ENCODE measurements around the gene LYPD8. TPM values are rescaled to one million over a fixed set of nuclear protein-coding genes. Genes with fewer than 3 reads are reported as not detected.
"Not testable (repeated sequence)": the region's sequence is repeated elsewhere in the genome, so short reads cannot be mapped to it uniquely, and the experiment has no call there.

The LYPD8 gene, protein sequence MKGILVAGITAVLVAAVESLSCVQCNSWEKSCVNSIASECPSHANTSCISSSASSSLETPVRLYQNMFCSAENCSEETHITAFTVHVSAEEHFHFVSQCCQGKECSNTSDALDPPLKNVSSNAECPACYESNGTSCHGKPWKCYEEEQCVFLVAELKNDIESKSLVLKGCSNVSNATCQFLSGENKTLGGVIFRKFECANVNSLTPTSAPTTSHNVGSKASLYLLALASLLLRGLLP
- total RNA-seq: not detected in 2 replicates

DNA sequence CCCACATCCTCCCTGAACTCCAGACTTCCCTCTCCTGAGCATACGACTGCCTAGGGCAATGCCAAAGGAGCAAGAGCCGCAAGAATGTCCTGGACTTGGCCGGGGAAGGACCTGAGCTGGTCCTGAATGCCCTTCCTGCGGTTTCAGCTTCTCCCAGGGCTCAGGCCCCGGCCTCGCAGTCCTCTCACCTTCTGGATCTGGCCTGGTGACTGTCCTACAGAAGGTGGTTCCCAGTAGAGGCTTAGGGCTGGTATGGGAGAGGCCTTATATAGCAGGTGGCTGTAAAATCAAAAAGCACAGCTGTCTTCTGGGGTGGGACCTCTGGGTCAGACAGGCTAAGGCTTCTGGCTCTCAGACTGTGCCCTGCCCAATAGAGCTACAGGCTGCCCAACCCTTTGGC, at the start of gene LYPD8:
Gene LYPD8 (minus strand): TSS at position 243 of the 400 bp plus-strand sequence. CDS start 4,678 bp downstream, outside the sequence.
- no peak for DNase-seq (ENCODE audit: low read depth in 2 of 2)

DNA sequence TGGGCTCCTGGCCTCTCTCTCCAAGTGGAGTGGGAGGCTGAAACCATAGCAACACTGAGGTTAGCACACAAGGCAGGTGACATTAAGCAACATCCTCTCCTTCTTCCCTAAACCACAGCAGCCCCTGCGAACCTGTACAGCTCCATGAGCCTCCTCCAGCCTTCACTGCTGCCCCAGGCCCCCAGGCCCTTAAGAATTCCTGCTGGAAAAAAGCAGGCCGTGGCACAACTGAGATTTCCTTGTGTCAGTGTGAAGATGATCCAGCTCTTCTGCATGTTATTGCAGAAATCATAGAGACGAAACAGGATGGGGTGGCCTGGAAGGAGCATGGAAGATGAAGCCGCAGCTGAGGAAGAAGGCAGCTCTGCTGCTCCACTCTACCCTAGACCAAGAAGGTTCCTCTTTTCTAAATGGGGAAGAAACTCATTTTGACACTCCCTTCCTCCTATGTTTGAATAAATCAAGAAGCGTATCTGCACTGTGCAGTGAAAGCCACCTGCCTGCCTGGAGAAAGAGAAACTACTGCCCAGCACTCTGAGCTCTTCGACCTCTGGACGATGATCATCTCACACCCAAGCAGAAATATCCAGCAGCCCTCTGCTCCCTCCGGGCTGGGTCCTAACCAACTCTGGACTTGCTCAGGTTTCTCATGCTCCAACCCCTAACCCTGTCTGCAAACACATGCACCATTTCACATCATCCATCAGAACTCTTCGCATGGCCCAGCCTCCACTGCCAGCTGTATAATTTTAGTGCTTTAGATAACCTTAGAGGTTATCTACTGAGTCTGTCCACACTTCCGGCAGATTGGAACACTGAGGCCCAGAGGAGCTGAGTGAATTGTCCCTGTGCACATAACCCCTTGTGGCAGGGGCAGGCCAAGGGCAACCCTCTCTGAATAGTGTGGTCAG, 49.5 kb upstream of the LYPD8 start:
- DNase-seq (ENCODE audit: low read depth in 2 of 2): no peak

DNA sequence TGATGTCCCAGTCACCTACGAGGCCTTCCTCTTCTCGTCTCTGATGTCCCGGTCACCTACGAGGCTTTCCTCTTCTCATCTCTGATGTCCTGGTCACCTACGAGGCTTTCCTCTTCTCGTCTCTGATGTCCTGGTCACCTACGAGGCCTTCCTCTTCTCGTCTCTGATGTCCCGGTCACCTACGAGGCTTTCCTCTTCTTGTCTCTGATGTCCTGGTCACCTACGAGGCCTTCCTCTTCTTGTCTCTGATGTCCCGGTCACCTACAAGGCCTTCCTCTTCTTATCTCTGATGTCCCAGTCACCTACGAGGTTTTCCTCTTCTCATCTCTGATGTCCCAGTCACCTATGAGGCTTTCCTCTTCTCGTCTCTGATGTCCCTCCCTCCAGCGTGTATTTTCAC, 47.9 kb upstream of the LYPD8 start:
- not testable (repeated sequence) for DNase-seq (ENCODE audit: low read depth in 2 of 2)

DNA sequence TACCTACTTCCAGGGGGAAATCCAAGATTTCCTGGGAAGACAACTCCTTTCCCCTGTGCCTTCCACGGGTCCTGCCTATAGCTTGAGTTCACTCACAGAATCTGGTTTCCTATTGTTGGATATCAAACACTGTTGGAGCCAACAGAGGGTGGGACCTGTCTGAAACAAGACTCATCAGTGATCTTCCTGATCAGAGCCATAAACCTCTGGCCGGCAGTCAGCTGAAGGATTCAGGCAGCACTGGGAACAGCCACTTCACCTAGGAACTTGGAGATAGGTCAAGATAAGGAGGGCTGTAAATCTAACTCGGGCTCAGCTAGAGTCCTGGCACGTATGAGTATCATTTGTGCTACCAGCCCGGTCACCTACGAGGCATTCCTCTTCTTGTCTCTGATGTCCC, 46.9 kb upstream of the LYPD8 start:
- no peak for DNase-seq (ENCODE audit: low read depth in 2 of 2)

DNA sequence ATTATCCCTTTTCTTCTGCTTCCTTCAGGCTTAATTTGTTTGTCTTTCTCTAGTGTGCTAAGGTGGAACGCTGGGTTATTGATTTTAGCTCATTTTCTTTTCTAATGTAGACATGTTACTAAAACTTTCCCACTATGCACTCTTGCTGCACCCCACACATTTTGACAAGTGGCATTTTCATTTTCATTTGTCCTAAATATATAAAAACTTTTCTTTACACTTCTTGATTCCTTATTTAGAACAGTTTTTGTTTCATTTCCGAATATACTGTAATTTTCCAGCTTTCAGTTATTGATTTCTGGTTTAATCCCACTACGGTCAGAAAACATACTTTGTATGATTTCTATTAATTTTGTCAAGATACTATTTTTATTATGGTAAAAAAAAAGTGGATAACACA, 44.9 kb upstream of the LYPD8 start:
- no peak for DNase-seq (ENCODE audit: low read depth in 2 of 2)

DNA sequence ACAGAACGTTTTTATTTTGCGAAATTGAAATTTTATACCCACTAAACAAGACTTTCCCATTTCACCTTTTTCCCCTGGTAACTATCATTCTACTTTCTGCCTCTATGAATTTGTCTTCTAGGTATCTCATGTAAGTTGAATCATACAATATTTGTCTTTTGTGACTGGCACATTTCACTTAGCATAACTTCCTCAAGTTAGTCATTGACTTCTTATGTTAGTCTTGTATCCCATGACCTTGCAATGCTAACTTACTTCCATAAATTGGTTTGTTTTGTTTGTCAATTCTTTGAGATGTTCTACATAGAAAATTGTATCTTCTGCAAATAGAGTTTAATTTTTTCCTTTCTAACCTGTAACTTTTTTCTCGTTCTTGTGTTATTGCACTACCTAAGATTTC, 43.2 kb upstream of the LYPD8 start:
- DNase-seq (ENCODE audit: low read depth in 2 of 2): no peak

DNA sequence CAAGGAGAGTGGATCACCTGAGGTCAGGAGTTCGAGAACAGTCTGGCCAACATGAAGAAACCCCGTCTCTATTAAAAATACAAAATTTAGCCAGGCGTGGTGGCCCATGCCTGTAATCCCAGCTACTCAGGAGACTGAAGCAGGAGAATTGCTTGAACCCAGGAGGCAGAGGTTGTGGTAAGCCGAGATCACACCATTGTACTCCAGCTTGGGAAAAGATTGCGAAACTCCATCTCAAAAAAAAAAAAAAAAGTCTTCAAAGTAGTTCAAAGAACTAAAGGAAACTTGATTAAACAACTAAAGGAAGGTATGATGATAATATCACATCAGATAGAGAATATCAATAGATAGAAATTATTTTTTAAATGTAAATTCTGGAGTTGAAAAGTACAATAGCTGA, 39.1 kb upstream of the LYPD8 start:
- not testable (repeated sequence) for DNase-seq (ENCODE audit: low read depth in 2 of 2)

DNA sequence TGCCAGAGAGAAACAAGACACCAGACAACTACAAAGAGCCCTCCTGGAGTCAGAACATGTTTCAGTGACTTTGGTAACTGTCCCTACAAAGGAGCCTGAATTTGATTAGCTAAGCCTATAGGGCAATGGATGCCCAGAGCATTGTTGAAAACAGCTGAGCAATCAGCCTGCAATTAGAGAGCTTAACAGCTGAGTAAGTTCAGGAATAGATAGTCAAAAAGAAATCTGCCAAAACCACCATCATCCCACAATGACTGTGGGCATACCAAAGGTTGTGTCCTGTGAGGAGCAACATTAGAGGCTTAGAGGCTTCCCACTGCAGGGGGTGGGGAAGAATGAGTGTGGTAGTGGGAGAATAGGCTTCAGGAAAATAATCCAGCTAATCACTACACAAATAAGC, 38.0 kb upstream of the LYPD8 start:
- no peak for DNase-seq (ENCODE audit: low read depth in 2 of 2)

DNA sequence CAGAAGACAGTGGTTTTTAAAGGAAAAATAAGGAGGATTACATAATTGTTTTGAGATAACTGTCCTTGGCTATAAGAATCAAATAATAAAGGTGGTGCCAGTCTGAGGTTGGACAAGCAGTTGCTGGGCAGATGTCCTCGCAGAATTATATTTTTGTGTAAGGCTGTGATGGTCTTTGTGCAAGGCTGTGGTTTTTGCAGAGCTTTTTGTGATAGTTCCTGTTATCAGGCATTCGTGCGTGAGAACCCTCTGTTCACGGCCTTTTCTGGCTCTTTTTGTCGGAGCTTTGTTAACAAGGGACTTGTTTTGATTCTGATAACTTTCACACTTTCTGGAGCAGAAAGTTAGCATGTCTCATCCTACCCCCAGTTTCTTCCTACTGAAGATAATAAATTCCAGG, 36.8 kb upstream of the LYPD8 start:
- no peak for DNase-seq (ENCODE audit: low read depth in 2 of 2)

DNA sequence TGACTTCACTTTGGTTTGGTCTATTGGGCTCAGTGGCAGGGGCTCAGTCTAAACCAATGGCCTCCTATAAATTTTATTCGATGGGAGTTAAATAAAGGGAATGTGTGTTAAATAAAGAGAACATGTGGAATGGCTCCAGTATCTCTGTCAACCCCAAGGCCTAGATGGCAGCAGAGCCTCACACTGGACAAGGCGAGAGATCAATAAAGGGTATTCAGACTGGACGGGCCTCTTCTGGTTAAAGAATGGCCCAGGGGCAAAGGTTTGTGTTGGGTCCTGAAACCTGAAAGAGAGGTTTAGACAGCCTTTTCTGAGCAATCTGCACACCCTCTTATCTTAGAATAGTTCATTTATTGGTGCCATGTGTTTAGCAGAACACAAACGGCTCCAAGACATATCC, 35.5 kb upstream of the LYPD8 start:
- no peak for DNase-seq (ENCODE audit: low read depth in 2 of 2)

DNA sequence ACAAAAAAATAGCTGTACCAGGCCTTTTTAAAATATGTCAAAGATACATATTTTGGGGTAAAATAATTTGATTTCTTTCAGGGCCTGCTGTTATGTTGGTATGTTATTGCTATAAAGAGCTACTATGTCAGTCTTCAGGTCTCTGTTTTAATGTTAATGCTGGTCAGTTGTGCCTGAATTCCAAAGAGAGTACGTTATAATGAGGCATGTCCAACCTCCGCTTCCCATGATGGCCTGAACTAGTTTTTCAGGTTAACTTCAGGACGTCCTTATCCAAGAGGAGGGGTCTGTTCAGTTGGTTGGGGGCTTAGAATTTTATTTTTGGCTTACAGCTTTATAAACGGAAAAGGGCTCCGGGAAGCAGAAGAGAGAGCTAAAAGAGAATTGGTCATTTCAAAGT, 34.9 kb upstream of the LYPD8 start:
- DNase-seq (ENCODE audit: low read depth in 2 of 2): no peak

DNA sequence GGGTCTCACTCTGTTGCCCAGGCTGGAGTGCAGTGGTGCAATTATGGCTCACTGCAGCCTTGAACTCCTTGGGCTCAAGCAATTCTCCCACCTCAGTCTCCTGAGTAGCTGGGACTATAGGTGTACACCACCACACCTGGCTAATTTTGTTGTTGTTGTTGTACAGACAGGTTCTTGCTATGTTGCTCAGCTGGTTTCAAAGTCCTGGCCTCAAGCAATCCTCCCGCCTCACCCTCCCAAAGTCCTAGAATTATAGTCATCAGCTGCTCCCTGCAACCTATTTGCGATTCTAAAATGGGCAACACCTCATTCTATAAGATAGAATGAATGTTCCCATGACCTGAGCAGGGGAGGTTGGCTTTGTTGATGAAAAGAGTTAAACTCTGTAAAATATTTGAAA, 33.8 kb upstream of the LYPD8 start:
- not testable (repeated sequence) for DNase-seq (ENCODE audit: low read depth in 2 of 2)

DNA sequence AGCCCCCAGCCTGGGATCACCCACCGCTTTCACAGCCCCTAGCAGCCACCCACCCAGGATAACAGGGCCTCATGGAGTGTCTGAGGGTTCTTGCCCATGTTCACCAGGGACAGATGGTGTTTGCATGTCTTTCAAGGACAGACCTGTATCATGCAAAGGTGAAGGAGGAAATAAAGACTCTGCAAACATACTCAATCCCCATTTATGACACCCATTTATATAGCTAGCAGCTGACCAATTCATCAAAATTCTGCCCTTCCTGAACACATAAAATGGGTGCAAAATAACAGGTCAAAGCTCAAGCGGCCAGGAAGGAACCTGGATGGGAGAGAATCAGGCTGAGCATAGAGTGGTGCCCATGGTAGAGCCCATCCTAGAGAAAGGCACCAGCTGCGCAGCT, 32.8 kb upstream of the LYPD8 start:
- DNase-seq (ENCODE audit: low read depth in 2 of 2): no peak

DNA sequence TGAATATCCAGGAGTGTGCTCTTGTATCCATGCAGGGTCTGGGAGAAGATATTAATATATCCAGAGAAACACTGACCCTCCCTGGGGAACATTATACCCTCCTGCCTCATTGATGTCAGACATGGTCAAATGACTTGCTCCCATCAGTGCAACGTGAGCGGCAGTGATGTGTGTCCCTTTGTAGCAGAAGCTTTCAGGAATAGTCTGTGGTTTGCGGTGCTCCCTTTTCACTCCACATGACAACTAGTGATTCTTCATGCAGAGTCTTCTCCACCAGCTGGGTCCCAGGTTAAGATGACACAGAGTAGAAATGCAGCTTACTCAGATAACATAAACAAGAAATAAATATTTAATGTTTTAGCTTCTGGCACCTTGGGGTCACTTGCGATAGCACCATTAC, 31.9 kb upstream of the LYPD8 start:
- DNase-seq (ENCODE audit: low read depth in 2 of 2): no peak

DNA sequence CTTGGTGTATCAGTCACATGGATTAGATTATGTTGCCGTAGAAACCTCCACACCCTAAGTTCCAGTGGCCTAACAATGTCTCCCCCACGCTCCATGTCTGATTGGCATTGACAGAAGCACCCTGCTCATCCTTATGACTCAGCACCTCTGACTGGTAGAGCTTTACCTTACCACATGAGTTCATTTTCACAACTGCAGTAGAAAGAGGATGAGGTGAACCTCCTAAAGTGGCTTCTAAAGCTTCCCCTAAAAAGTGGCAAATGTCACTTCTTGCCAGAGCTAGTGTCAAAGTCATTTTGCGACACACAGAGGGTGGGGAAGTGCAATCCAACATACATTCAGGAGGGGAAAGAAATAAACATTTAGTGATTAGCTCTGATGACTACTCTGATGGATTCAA, 30.6 kb upstream of the LYPD8 start:
- no peak for DNase-seq (ENCODE audit: low read depth in 2 of 2)

DNA sequence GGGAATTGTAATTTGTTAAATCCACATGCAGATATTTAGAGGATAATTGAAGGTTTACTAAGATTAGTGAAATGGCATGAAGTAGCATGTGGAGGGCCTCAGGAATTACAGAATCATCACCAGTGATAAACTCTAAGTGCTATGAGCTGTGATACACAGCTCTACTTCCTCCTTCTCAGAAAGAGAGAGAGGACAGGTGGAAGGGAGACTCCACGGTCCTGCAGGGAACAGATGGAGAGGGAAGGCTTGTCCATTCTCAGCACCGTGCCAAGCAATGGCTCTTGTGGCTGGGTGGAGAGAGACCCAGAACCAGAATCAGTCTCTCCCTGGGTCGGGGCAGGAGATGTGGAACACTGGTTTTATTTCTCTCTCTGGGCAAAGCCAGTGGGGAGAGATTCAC, 27.8 kb upstream of the LYPD8 start:
- DNase-seq (ENCODE audit: low read depth in 2 of 2): no peak

DNA sequence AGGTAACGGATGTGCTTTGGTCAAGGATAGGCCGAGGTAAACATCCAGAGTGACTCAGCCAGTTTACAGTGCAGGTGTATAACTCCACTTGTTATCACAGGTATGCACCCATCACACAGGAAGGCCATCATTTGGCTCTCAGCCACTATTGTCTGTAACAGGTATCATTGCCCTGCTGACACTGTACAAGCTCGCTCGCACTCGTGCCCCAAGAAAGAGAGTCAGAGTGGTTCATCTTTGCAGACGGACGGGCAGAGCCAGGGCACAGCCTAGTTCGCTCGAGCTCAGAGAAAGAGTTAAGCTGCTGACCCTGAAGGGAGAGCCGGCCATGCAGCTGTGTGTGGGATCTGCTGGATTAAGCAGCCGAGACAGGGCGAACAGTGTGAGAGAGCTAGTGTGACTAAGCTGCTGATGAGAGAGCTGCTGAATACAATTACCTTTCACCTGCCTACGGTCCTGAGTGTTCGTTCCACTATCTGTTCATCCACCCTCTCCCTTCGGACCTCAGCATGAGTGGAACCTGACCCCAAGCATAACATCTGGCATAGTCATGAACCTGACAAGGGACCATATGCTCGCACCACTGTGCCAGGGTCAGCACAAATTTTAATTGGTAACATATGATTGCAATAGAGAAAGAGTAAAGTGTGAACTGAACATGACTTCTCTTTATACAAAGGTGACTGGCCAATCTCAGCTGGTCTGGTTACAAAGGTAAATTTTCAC, 27.0 kb upstream of the LYPD8 start:
- DNase-seq (ENCODE audit: low read depth in 2 of 2): no peak

DNA sequence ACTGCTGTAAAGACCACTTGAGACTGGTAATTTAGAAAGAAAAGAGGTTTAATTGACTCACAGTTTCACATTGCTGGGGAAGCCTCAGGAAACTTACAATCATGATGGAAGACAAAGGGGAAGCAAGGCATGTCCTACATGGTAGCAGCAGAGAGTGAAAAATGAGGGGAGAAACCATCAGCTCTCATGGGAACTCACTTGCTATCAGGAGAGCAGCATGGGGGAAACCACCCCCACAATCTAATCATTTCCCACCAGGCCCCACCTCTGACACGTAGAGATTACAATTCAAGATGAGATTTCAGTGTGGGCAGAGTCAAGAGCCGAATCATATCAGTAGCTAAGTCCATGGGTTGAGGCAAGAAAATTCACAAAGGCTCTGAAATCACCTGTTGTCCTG, 23.8 kb upstream of the LYPD8 start:
- DNase-seq (ENCODE audit: low read depth in 2 of 2): no peak

DNA sequence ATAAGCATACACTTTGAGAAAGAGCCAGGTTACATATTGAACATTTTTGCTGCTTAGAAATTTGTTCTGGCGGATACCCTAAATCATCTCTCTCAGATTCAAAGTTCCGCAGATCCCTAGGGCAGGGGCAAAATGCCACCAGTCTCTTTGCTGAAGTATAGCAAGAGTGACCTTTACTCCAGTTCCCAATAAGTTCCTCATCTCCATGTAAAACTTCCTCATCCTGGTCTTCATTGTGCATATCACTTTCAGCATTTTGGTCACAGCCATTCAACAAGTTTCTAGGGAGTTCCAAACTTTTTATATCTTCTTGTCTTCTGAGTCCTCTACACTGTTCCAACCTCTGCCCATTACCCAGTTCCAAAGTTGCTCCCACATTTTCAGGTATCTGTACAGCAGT, 23.3 kb upstream of the LYPD8 start:
- DNase-seq (ENCODE audit: low read depth in 2 of 2): no peak

DNA sequence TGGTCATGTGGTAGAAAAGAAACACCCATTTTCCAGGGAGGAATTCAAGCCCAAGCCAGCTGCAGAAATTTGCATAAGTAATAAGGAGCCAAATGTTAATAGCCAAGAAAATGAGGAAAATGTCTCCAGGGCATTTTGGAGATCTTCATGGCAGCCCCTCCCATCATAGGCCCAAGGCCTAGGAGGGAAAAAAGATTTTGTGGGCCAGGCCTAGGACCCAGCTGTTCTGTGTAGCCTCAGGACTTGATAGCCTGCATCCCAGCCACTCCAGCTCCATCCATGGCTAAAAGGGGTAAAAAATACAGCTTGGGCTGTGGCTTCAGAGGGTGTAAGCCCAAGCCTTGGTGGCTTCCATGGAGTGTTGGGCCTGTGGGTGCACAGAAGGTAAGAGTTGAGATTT, 21.4 kb upstream of the LYPD8 start:
- no peak for DNase-seq (ENCODE audit: low read depth in 2 of 2)

DNA sequence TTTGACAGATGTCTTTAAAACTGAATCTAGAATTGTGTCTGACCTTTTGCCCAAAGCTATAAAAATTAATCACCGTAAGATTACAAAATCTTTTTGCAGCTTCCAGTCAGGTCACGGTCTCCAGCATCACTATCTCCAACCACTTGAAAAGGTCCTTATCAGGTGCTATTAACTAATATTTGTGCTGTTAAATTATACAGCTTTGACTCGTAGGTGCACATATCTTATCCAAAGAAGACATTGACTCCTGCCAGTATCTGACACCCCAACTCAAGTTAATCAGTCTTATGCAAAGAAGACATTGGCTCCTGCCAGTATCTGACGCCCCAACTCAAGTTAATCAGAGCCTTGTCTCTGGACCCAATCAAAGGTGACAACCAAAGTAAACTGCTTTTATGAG, 19.9 kb upstream of the LYPD8 start:
- no peak for DNase-seq (ENCODE audit: low read depth in 2 of 2)

DNA sequence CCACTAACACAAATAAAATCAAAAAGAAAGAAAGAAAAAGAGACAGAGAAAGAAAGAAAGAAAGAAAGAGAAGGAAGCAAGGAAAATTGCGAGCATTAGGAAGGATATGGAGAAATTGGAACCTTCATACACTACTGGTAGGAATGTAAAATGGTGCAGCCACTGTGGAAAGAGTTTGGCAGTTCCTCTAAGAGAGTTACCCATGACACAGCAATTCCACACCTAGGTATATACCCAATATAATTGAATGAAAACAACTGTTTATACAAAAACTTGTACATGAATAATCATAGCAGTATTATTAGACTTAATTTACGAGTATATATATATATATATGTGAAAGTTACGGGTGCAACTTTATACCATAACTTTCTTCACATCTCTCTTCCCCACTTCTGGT, 4.1 kb upstream of the LYPD8 start:
- no peak for DNase-seq (ENCODE audit: low read depth in 2 of 2)
